GM12874 (cell line): ENCODE measurements around the gene LMBR1L.

ENCODE experiments used
- CTCF ChIP-seq: IDR thresholded peaks from 2 replicates; pipeline ENCODE4 v1.5.1; 2011; ENCODE audit warnings: low read depth, mild to moderate bottlenecking, control low read depth, low read length, moderate library complexity; ENCODE audit not compliant: insufficient read depth

Gene LMBR1L

DNA sequence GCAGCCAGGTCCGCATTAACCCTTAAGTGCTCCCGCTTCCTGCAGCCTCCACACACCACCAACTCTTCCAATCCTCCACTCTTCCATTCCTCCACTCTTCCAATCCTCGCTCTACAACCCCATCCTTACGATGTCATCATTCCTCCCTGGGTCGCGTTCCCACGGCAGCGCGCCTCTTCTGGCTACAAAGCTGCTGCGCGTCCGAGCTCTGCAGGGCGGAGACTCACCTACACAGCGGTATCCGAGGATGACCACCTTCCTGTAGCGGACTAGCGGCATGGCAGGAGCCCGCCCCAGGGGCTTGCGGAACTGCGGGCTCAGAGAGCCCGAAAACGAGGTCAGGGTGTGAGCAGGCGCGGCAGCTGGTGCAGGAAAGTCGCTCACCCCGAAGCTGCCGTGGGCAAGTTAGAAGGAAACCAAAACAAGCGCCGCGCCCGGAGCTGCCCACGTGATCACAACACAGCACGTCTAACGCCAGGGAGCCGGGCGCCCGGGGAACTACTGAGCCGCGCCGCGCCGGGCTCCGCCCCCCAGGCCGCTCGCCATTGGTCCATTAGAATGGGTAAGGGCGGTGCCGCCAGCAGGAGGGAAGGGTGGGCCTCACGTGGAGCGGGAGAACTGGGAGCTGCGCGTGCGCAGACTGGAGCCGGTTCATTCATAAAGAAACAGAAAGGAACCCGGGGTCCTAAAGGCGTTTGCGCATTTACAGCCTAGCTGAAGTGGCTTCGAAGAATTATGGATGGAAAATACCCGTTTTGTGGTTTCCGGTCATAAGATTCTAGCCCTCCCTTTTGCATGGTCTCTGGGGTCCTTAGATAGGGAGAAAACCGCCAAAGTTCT, 40.9 kb downstream of the LMBR1L start, which contains the start of gene RHEBL1:
Gene RHEBL1, minus strand, starts transcription at position 473 of the 840 bp plus-strand sequence. Its CDS starts 194 bp downstream, at position 279.
- 0 out of 2 replicates have a peak, but pooled peaks have one; percentile 42 for TF ChIP-seq CTCF

DNA sequence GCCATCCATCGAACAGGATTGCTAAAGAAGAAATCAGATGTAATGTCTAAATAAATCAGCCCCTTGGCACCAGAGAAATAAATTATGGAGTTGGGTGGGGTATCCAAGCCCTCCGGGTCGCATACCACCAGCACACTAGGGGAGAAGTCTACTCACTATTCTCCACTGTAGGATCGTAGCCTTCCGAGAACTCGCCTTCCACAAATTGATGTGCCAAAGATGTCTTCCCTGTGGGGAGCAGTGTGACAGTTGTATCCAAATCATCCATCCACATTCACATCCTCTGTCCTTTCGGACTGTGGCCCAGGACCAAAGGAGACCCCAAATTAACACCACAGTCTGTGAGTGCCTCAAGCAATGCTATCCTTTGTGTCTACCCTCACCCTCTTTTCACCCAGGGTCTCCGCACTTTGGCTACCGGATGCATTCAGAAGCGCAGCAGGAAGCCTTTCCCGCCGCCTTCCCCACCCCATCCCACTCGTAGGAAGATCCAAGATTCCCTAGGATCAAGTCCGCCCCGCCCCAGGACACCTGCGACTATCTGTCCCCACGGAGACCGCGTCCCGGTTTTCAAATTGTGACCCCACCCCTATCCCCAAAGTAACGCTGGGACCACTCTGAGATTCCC, 41.7 kb downstream of the LMBR1L start:
- TF ChIP-seq CTCF = no peak

DNA sequence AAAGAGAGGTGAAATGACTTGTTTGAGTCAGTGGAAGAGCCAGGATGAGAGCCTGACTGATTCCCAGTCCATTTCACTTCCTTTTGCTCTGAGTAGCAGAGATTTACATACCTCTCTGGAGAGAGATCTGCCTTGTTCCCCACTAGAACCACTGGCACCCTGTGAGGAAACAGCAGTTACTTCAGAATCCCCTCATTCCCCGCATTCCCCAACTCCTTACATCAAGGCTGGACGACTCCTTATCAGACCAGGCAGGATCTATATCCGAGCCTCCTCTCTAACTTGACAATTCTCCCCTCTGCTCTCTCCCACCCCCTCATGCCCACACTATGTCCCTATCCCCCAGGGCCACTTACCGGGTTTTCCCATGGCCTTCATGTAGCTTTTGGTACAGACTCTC, 44.5 kb downstream of the LMBR1L start:
- no peak for TF ChIP-seq CTCF

DNA sequence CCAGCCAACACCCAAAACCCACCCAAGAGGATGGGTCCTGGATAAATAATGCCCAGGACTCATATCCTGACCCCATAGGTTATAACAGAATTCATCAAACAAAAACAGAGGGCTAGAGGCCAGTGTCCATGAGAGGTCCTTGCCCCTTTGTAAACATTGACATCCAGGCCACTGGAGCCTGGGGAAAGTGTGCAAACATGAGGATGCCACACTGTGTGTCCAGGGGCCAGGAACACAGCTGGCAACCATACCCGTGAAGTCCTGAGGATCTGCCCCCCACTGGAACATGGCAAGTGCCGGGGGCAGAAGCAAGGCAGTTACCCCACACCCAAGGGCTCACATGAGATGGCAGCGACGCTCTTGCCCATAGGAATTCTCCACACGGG, 45.9 kb downstream of the LMBR1L start:
- no peak for TF ChIP-seq CTCF

DNA sequence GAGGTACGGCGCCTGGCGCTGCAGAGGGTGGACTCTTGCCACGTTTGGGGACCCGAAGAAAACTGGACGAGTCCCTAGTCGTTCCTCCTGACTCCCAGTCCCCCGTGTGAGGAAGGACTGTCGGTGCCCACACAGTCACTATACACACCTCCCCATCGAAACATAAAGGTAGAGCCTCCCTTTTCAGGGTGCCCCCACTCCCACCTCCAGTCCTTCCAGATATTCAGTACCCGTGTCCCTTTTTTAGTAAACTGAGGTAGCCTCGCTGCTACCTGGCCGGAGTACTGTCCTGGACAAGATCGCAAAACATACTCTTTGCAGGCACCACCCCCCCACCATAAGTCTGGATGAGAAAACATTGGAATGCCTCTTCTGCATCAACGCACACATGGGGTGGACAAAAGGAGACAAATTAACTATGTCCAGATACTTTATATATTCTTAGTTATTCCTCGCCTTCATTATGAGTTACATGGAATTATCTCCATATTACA, 49.4 kb downstream of the LMBR1L start:
- no peak for TF ChIP-seq CTCF

- no peak for TF ChIP-seq CTCF
Measured at GRCh38 chr12:49060237-49061156, 50.1 kb downstream of the LMBR1L start, which contains the start of gene KMT2D. Gene KMT2D (minus strand): TSS chr12:49060794. CDS start chr12:49055324, 5,470 bp downstream.
